ENCODE measurements around the gene PBRM1. TPM values are rescaled to one million over a fixed set of nuclear protein-coding genes. Genes with fewer than 3 reads are reported as not detected.

The PBRM1 gene
- total RNA-seq, 6 experiments from 2014 or later = 17.1 to 36.4 (median 27.2) TPM

GRCh38 chr3:52539010-52539653, 146.6 kb downstream of the PBRM1 start:
- Histone ChIP-seq H3K4me1 (peaks cover 0 to 20% (median 3%) of the 10 kb centered on the region in 4 donors), H3K9me3 (no peaks in the 10 kb centered on the region), H3K27me3 (no peaks in the 10 kb centered on the region), H3K27ac (no peak overlapping the region), H3K4me3 (no peak overlapping the region), H3K36me3 (no peaks in the 10 kb centered on the region)
- ATAC-seq (no peak), DNase-seq (no peak)
- 87% methylated on average over 5 of the region's 5 CpGs for WGBS (ENCODE audit: insufficient coverage, low coverage, low lambda C conversion rate, missing lambda C conversion rate)
- intact Hi-C loops (cut with DNase I) = no loop called here
- TF ChIP-seq POLR2A (IDR thresholded peaks at IDR 0.05) (no peak), CTCF (IDR thresholded peaks at IDR 0.05) (no peak)

GRCh38 chr3:52537726-52538421, 147.8 kb downstream of the PBRM1 start:
- Histone ChIP-seq H3K27ac (peak overlapping the region in 1 of 3 donors; percentile 62), H3K9me3 (no peaks in the 10 kb centered on the region), H3K4me1 (peaks cover 0 to 20% (median 3%) of the 10 kb centered on the region in 4 donors), H3K36me3 (no peaks in the 10 kb centered on the region), H3K27me3 (no peaks in the 10 kb centered on the region), H3K4me3 (peak overlapping the region; percentile 63 to 74 (median 74))
- ATAC-seq (no peak), DNase-seq (no peak)
- TF ChIP-seq POLR2A (IDR thresholded peaks at IDR 0.05) (no peak), CTCF (IDR thresholded peaks at IDR 0.05) (no peak)
- intact Hi-C loops (cut with DNase I) = no loop called here
- 79% methylated on average over 7 of the region's 7 CpGs for WGBS (ENCODE audit: insufficient coverage, low coverage, low lambda C conversion rate, missing lambda C conversion rate)

GRCh38 chr3:52537165-52537620, 148.5 kb downstream of the PBRM1 start:
- no peaks in the 10 kb centered on the region for H3K9me3 ChIP-seq
- intact Hi-C loops (cut with DNase I) = no loop called here
- WGBS (ENCODE audit: insufficient coverage, low coverage, low lambda C conversion rate, missing lambda C conversion rate) = under 1% methylated on average over 6 of the region's 6 CpGs
- no peaks in the 10 kb centered on the region for H3K36me3 ChIP-seq
- peaks cover 0 to 20% (median 3%) of the 10 kb centered on the region in 4 donors for H3K4me1 ChIP-seq
- TF ChIP-seq POLR2A (IDR thresholded peaks at IDR 0.05) (no peak), CTCF (IDR thresholded peaks at IDR 0.05) (peak in 1 of 4 donors; percentile 17)
- ATAC-seq (peak; percentile 2 to 28 (median 8)), DNase-seq (peak in 1 of 3 donors; percentile 17)
- peak overlapping the region; percentile 63 to 74 (median 74) for H3K4me3 ChIP-seq
- H3K27ac ChIP-seq = peak overlapping the region; percentile 51 to 76 (median 62)
- no peaks in the 10 kb centered on the region for H3K27me3 ChIP-seq

GRCh38 chr3:52536369-52537164, 149.1 kb downstream of the PBRM1 start, which contains the start of gene UQCC5:
Gene UQCC5, plus strand, starts transcription at chr3:52536605. Its CDS starts 151 bp downstream, at chr3:52536756.
- Histone ChIP-seq H3K4me1 (peaks cover 0 to 20% (median 3%) of the 10 kb centered on the region in 4 donors), H3K27ac (peak within 1 kb of the TSS; percentile 51 to 76 (median 62)), H3K4me3 (peak within 1 kb of the TSS; percentile 63 to 74 (median 74)), H3K27me3 (no peaks in the 10 kb centered on the region), H3K36me3 (no peaks in the 10 kb centered on the region), H3K9me3 (no peaks in the 10 kb centered on the region)
- peak; percentile 98 to 99 (median 99) for DNase-seq
- ATAC-seq = peak; percentile 92 to 94 (median 94)
- TF ChIP-seq CTCF (IDR thresholded peaks at IDR 0.05) (peak in 1 of 4 donors; percentile 14), POLR2A (IDR thresholded peaks at IDR 0.05) (peak; percentile 99)
- WGBS (ENCODE audit: insufficient coverage, low coverage, low lambda C conversion rate, missing lambda C conversion rate) = under 1% methylated on average over 20 of the region's 65 CpGs
- intact Hi-C loops (cut with DNase I) = no loop called here
